GM23338 (cell line): ENCODE measurements around the gene PCSK2. TPM values are rescaled to one million over a fixed set of nuclear protein-coding genes. Genes with fewer than 3 reads are reported as not detected.

ENCODE experiments used
- ATAC-seq: fragments of 200-7000 bp; cut with Tn5 transposase; 3 replicates; pipeline ENCODE4 v1.9.1; 2020
- DNase-seq: peaks from one replicate; pipeline ENCODE4 v3.0.0-alpha.2; 2015; ENCODE audit warnings: low spot score
- H2AFZ ChIP-seq: fragments of 200-600 bp; sonication (generic); 2 replicates; pipeline ENCODE4 v1.8.0; 2016; ENCODE audit warnings: antibody characterized with exemption, mild to moderate bottlenecking, moderate library complexity
- H3F3A ChIP-seq: fragments of 200-600 bp; sonication (generic); replicated peaks from 2 replicates; pipeline ENCODE4 v1.8.0; 2017; ENCODE audit warnings: antibody characterized with exemption, mixed run types, low read depth
- H3K27ac ChIP-seq: fragments of 200-600 bp; sonication (generic); 2 replicates; pipeline ENCODE4 v1.6.1; 2016; ENCODE audit warnings: low read depth
- H3K27me3 ChIP-seq: fragments of 200-600 bp; sonication (generic); 2 replicates; pipeline ENCODE4 v1.8.0; 2016; ENCODE audit warnings: mild to moderate bottlenecking, mixed run types, moderate library complexity; ENCODE audit not compliant: insufficient read depth
- H3K36me3 ChIP-seq: fragments of 200-600 bp; sonication (generic); 2 replicates; pipeline ENCODE4 v1.8.0; 2016; ENCODE audit warnings: mild to moderate bottlenecking; ENCODE audit not compliant: insufficient read depth
- H3K4me1 ChIP-seq: fragments of 200-600 bp; sonication (generic); 2 replicates; pipeline ENCODE4 v1.8.0; 2016; ENCODE audit warnings: mild to moderate bottlenecking, moderate library complexity; ENCODE audit not compliant: insufficient read depth
- H3K4me2 ChIP-seq: fragments of 200-600 bp; sonication (generic); 2 replicates; pipeline ENCODE4 v1.7.1; 2017; ENCODE audit warnings: mixed run types
- H3K4me3 ChIP-seq: fragments of 200-600 bp; sonication (generic); 2 replicates; pipeline ENCODE4 v1.6.1; 2016; ENCODE audit warnings: mixed run types
- H3K79me2 ChIP-seq: fragments of 200-600 bp; sonication (generic); replicated peaks from 2 replicates; pipeline ENCODE4 v1.8.0; 2017; ENCODE audit warnings: mild to moderate bottlenecking; ENCODE audit not compliant: insufficient read depth
- H3K9me2 ChIP-seq: fragments of 200-600 bp; sonication (generic); 2 replicates; pipeline ENCODE4 v1.8.0; 2017; ENCODE audit not compliant: insufficient read depth
- H4K20me1 ChIP-seq: fragments of 200-600 bp; sonication (generic); replicated peaks from 2 replicates; pipeline ENCODE4 v1.8.0; 2017; ENCODE audit warnings: mild to moderate bottlenecking; ENCODE audit not compliant: insufficient read depth
- H3K27ac Mint-ChIP-seq: 2 replicates; pipeline ENCODE4 v1.8.0; 2020; ENCODE audit warnings: inconsistent platforms, mild to moderate bottlenecking, moderate library complexity, mixed read lengths
- H3K27me3 Mint-ChIP-seq: 3 replicates; pipeline ENCODE4 v1.8.0; 2022; ENCODE audit warnings: low read depth, mild to moderate bottlenecking, moderate library complexity, mixed read lengths, inconsistent platforms; ENCODE audit not compliant: insufficient read depth, poor library complexity
- H3K36me3 Mint-ChIP-seq: 3 replicates; pipeline ENCODE4 v1.8.0; 2021; ENCODE audit warnings: low read depth, mild to moderate bottlenecking, inconsistent platforms, moderate library complexity, mixed read lengths
- H3K4me1 Mint-ChIP-seq: 3 replicates; pipeline ENCODE4 v1.8.0; 2020; ENCODE audit warnings: mild to moderate bottlenecking, inconsistent platforms, mixed read lengths
- H3K4me3 Mint-ChIP-seq: 3 replicates; pipeline ENCODE4 v1.8.0; 2021; ENCODE audit warnings: moderate library complexity, mild to moderate bottlenecking, inconsistent platforms, mixed read lengths
- H3K9me3 Mint-ChIP-seq: 3 replicates; pipeline ENCODE4 v1.8.0; 2020; ENCODE audit warnings: moderate library complexity, mild to moderate bottlenecking, inconsistent platforms, mixed read lengths
- EZH2 ChIP-seq: fragments of 200-600 bp; sonication (generic); IDR thresholded peaks from one replicate; pipeline ENCODE4 v1.8.0; 2017; ENCODE audit warnings: antibody characterized with exemption, mild to moderate bottlenecking, low read depth; ENCODE audit not compliant: unreplicated experiment
- NANOG ChIP-seq: IDR thresholded peaks from 2 replicates; pipeline ENCODE4 v1.6.1; 2016; ENCODE audit warnings: antibody characterized with exemption, borderline replicate concordance
- STAT1 ChIP-seq: IDR thresholded peaks from one replicate; pipeline ENCODE4 v1.6.1; 2016; ENCODE audit warnings: antibody characterized with exemption; ENCODE audit not compliant: unreplicated experiment
- ZNF331 ChIP-seq: fragments of 250-450 bp; sonication (Bioruptor Pico); IDR thresholded peaks from 2 replicates; pipeline ENCODE4 v1.5.0; 2020; ENCODE audit warnings: low read depth, mild to moderate bottlenecking, moderate library complexity
- polyA plus RNA-seq: library from polyadenylated mRNA; unstranded; fragments of >200 nt; fragmentation: Nextera tagmentation; extraction: Ambion mirVana; gene quantifications from 2 replicates; pipeline ENCODE4 v1.2.1, GENCODE V29; 2016
- total RNA-seq: library from RNA; depleted of rRNA; stranded (reverse); fragments of >200 nt; shearing (Covaris generic); gene quantifications from 2 replicates; pipeline ENCODE4 v1.2.3, GENCODE V29; 2014
- TF ChIP-seq, protein P1 (sequence below): IDR thresholded peaks from 2 replicates; pipeline ENCODE4 v1.6.1; 2016; ENCODE audit warnings: antibody characterized with exemption
- TF ChIP-seq, protein P2 (sequence below): IDR thresholded peaks from one replicate; pipeline ENCODE4 v1.6.1; 2018; ENCODE audit warnings: antibody characterized with exemption; ENCODE audit not compliant: unreplicated experiment
- TF ChIP-seq, protein P3 (sequence below): fragments of 250-450 bp; sonication (Bioruptor Pico); IDR thresholded peaks from 2 replicates; pipeline ENCODE4 v1.5.0; 2020; ENCODE audit warnings: mild to moderate bottlenecking, moderate library complexity

Gene PCSK2
- total and polyA plus RNA-seq, 2 experiments from 2014 or later: 0.37 to 1.1 TPM

DNA sequence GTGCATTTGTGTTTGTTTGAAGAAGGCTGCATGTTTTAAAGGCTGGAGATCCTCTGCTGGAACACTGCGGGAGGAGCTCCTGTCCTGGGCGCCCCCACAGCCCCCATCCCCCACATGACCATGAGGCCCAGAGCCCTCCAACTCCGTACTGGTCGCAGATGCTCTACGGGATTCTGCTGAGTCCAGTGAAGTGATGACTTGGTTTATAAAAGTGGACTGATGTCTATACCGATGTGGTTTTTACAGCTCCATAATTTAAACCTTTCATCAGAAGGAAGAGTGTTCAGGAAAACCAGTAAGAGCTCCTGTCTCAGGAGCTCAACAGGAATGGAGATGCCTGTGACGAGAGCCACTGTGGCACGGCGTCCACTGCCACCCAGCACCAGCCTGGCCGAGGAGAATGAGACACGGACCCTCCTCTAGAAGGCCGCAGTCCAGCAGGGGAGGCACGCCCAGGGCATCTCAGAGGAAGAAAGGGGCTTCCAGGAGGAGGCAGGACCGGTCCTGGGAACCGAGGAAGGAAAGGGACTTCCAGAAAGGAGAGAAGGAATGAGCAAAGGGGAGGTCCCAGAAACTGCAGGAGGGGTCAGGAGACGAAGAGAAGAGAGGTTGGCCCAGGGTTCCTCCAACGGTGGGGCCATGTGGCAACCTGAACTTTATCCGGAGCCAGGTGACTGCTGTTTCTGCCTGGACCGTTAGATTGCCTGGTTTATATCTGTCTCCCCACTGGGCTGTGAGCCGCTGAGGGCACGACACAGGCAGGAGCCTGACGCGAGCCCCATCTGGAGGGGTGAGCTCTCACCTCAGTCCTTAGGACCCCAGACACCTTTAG, 277.4 kb downstream of the PCSK2 start:
- H3K4me2 ChIP-seq: no peak overlapping the region; the same call in 1 of the 2 replicates
- ATAC-seq (peak; percentile 19), DNase-seq (peak; percentile 30)
- TF ChIP-seq, protein P1, sequence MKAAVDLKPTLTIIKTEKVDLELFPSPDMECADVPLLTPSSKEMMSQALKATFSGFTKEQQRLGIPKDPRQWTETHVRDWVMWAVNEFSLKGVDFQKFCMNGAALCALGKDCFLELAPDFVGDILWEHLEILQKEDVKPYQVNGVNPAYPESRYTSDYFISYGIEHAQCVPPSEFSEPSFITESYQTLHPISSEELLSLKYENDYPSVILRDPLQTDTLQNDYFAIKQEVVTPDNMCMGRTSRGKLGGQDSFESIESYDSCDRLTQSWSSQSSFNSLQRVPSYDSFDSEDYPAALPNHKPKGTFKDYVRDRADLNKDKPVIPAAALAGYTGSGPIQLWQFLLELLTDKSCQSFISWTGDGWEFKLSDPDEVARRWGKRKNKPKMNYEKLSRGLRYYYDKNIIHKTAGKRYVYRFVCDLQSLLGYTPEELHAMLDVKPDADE: no peak
- TF ChIP-seq NANOG: no peak
- Mint-ChIP-seq H3K36me3 (no peaks in the 10 kb centered on the region), H3K4me3 (peak overlapping the region; percentile 74; the same call in 1 of the 3 replicates), H3K27me3 (peaks cover 13% of the 10 kb centered on the region), H3K9me3 (no peaks in the 10 kb centered on the region), H3K4me1 (peaks cover 17% of the 10 kb centered on the region), H3K27ac (no peak overlapping the region)
- H3K27ac ChIP-seq: no peak overlapping the region
- no peaks in the 10 kb centered on the region for H4K20me1 ChIP-seq
- no peaks in the 10 kb centered on the region for H3K9me2 ChIP-seq
- 0 out of 2 replicates have a peak, but pooled peaks cover 4% of the 10 kb centered on the region for H3K27me3 ChIP-seq
- H2AFZ ChIP-seq: peak overlapping the region; percentile 91; the same call in 1 of the 2 replicates
- no peaks in the 10 kb centered on the region for H3K4me1 ChIP-seq
- no peaks in the 10 kb centered on the region for H3K36me3 ChIP-seq
- no peak overlapping the region for H3K4me3 ChIP-seq
- H3K79me2 ChIP-seq: no peaks in the 10 kb centered on the region
- no peaks in the 10 kb centered on the region for H3F3A ChIP-seq

DNA sequence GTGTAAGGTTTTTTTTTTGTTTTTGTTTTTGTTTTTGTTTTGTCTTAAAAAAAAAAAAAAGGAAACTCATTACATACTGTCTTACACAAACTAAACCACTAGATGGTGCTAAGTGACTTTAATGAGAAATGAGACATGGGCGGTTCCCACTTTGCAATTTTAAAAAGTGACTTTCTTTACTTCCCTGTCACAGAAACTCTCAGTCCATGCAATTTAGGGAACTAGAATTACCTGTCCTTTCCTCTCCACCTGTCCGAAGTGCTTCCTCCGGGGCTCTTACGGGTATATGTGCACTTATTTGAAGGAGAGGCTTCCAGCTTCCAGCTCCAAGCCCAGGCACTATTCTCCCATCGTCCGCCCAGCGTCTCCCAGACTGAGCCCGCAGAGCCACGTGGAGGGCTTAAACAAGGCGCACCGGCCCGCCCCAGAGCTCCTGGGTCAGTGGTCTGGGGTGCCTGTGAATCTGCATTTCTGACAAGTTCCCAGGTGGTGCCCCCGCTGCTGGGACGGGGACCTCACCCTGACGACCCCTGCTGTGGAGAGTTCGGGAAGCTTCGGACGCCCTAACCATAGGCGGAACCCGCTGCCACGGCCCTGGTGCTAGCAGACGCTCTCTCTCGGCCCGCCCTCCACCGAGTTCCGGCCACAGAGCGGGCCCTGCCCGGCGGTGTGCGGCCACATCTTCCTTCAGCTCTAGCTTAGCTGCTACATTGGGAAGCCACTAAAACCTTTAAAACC, 278.2 kb downstream of the PCSK2 start:
- DNase-seq (peak; percentile 89), ATAC-seq (peak; percentile 91)
- peaks cover 19% of the 10 kb centered on the region for H3K4me1 Mint-ChIP-seq
- Histone ChIP-seq H3K4me1 (no peaks in the 10 kb centered on the region), H3F3A (no peaks in the 10 kb centered on the region), H2AFZ (peak overlapping the region; percentile 91), H4K20me1 (no peaks in the 10 kb centered on the region), H3K4me2 (peak overlapping the region; percentile 79), H3K27me3 (0 out of 2 replicates have a peak, but pooled peaks cover 4% of the 10 kb centered on the region), H3K9me2 (no peaks in the 10 kb centered on the region), H3K36me3 (no peaks in the 10 kb centered on the region), H3K4me3 (peak overlapping the region; percentile 56), H3K27ac (no peak overlapping the region), H3K79me2 (no peaks in the 10 kb centered on the region)
- H3K27me3 Mint-ChIP-seq: peaks cover 13% of the 10 kb centered on the region
- H3K9me3 Mint-ChIP-seq: no peaks in the 10 kb centered on the region
- H3K4me3 Mint-ChIP-seq: peak overlapping the region; percentile 74
- no peak overlapping the region for H3K27ac Mint-ChIP-seq
- no peaks in the 10 kb centered on the region for H3K36me3 Mint-ChIP-seq
- TF ChIP-seq EZH2: no peak
- no peak for TF ChIP-seq STAT1
- TF ChIP-seq, protein P2, sequence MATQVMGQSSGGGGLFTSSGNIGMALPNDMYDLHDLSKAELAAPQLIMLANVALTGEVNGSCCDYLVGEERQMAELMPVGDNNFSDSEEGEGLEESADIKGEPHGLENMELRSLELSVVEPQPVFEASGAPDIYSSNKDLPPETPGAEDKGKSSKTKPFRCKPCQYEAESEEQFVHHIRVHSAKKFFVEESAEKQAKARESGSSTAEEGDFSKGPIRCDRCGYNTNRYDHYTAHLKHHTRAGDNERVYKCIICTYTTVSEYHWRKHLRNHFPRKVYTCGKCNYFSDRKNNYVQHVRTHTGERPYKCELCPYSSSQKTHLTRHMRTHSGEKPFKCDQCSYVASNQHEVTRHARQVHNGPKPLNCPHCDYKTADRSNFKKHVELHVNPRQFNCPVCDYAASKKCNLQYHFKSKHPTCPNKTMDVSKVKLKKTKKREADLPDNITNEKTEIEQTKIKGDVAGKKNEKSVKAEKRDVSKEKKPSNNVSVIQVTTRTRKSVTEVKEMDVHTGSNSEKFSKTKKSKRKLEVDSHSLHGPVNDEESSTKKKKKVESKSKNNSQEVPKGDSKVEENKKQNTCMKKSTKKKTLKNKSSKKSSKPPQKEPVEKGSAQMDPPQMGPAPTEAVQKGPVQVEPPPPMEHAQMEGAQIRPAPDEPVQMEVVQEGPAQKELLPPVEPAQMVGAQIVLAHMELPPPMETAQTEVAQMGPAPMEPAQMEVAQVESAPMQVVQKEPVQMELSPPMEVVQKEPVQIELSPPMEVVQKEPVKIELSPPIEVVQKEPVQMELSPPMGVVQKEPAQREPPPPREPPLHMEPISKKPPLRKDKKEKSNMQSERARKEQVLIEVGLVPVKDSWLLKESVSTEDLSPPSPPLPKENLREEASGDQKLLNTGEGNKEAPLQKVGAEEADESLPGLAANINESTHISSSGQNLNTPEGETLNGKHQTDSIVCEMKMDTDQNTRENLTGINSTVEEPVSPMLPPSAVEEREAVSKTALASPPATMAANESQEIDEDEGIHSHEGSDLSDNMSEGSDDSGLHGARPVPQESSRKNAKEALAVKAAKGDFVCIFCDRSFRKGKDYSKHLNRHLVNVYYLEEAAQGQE: no peak
- no peak for TF ChIP-seq NANOG
- TF ChIP-seq, protein P3, sequence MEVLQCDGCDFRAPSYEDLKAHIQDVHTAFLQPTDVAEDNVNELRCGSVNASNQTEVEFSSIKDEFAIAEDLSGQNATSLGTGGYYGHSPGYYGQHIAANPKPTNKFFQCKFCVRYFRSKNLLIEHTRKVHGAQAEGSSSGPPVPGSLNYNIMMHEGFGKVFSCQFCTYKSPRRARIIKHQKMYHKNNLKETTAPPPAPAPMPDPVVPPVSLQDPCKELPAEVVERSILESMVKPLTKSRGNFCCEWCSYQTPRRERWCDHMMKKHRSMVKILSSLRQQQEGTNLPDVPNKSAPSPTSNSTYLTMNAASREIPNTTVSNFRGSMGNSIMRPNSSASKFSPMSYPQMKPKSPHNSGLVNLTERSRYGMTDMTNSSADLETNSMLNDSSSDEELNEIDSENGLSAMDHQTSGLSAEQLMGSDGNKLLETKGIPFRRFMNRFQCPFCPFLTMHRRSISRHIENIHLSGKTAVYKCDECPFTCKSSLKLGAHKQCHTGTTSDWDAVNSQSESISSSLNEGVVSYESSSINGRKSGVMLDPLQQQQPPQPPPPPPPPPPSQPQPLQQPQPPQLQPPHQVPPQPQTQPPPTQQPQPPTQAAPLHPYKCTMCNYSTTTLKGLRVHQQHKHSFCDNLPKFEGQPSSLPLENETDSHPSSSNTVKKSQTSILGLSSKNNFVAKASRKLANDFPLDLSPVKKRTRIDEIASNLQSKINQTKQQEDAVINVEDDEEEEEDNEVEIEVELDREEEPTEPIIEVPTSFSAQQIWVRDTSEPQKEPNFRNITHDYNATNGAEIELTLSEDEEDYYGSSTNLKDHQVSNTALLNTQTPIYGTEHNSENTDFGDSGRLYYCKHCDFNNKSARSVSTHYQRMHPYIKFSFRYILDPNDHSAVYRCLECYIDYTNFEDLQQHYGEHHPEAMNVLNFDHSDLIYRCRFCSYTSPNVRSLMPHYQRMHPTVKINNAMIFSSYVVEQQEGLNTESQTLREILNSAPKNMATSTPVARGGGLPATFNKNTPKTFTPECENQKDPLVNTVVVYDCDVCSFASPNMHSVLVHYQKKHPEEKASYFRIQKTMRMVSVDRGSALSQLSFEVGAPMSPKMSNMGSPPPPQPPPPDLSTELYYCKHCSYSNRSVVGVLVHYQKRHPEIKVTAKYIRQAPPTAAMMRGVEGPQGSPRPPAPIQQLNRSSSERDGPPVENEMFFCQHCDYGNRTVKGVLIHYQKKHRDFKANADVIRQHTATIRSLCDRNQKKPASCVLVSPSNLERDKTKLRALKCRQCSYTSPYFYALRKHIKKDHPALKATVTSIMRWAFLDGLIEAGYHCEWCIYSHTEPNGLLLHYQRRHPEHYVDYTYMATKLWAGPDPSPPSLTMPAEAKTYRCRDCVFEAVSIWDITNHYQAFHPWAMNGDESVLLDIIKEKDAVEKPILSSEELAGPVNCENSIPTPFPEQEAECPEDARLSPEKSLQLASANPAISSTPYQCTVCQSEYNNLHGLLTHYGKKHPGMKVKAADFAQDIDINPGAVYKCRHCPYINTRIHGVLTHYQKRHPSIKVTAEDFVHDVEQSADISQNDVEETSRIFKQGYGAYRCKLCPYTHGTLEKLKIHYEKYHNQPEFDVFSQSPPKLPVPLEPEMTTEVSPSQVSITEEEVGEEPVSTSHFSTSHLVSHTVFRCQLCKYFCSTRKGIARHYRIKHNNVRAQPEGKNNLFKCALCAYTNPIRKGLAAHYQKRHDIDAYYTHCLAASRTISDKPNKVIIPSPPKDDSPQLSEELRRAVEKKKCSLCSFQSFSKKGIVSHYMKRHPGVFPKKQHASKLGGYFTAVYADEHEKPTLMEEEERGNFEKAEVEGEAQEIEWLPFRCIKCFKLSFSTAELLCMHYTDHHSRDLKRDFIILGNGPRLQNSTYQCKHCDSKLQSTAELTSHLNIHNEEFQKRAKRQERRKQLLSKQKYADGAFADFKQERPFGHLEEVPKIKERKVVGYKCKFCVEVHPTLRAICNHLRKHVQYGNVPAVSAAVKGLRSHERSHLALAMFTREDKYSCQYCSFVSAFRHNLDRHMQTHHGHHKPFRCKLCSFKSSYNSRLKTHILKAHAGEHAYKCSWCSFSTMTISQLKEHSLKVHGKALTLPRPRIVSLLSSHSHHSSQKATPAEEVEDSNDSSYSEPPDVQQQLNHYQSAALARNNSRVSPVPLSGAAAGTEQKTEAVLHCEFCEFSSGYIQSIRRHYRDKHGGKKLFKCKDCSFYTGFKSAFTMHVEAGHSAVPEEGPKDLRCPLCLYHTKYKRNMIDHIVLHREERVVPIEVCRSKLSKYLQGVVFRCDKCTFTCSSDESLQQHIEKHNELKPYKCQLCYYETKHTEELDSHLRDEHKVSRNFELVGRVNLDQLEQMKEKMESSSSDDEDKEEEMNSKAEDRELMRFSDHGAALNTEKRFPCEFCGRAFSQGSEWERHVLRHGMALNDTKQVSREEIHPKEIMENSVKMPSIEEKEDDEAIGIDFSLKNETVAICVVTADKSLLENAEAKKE (CRISPR knock-in tag): no peak
- no peak for TF ChIP-seq ZNF331 (CRISPR knock-in tag)
